Esophagus muscularis mucosa (tissue), 4 donors: Measurements from ENCODE around the gene SDK1. TPM values are rescaled to one million over a fixed set of nuclear protein-coding genes. Genes with fewer than 3 reads are reported as not detected.

Source experiments
- DNase-seq: peaks from one replicate; pipeline ENCODE4 v3.0.0-alpha.2; 2017; ENCODE audit errors: extremely low spot score
- H3K27ac ChIP-seq, 4 donors: fragments of 200-600 bp; sonication (generic); replicated peaks in 1 of 4; 1 replicate in 3 of 4; 2 replicates in 1 of 4; pipeline ENCODE4 v1.5.1; 2016 to 2019; ENCODE audit warnings: mild to moderate bottlenecking in 1 of 4
- H3K27me3 ChIP-seq, 4 donors: fragments of 200-600 bp; sonication (generic); one replicate each; pipeline versions ENCODE4 v1.5.1 to v1.6.0; 2016 to 2019
- H3K36me3 ChIP-seq, 4 donors: fragments of 200-600 bp; sonication (generic); one replicate each; pipeline ENCODE4 v1.5.1; 2016 to 2019
- H3K4me1 ChIP-seq, 4 donors: fragments of 200-600 bp; sonication (generic); one replicate each; pipeline ENCODE4 v1.5.1; 2016 to 2019
- H3K4me3 ChIP-seq, 4 donors: fragments of 200-600 bp; sonication (generic); 1 replicate in 2 of 4; 2 replicates in 2 of 4; pipeline ENCODE4 v1.5.1; 2016 to 2019; ENCODE audit warnings: mild to moderate bottlenecking in 4 of 4, moderate library complexity in 1 of 4
- H3K9me3 ChIP-seq, 4 donors: fragments of 200-600 bp; sonication (generic); 1 replicate in 3 of 4; 2 replicates in 1 of 4; pipeline ENCODE4 v1.5.1; 2016 to 2019
- CTCF ChIP-seq, 3 experiments: fragments of 200-600 bp in 2 of 3; fragments of 450-650 bp in 1 of 3; sonication (generic) in 2 of 3; IDR thresholded peaks; one replicate each; pipeline ENCODE4 v1.5.1; 2017 to 2019; ENCODE audit warnings: antibody characterized with exemption in 3 of 3, mild to moderate bottlenecking in 2 of 3, moderate library complexity in 1 of 3
- EP300 ChIP-seq: sonication (generic); formaldehyde crosslinking; IDR thresholded peaks from one replicate; pipeline ENCODE4 v1.6.1; 2017; ENCODE audit warnings: antibody characterized with exemption
- POLR2A ChIP-seq: fragments of 450-650 bp; IDR thresholded peaks from one replicate; pipeline ENCODE4 v1.6.1; 2017; ENCODE audit warnings: antibody characterized with exemption, moderate library complexity, mild to moderate bottlenecking, low read depth
- POLR2AphosphoS5 ChIP-seq, 2 donors: sonication (generic); formaldehyde crosslinking; IDR thresholded peaks; one replicate each; pipeline ENCODE4 v1.6.1; 2017; ENCODE audit warnings: antibody characterized with exemption in 2 of 2
- WGBS: methylation state at CpG from one replicate; pipeline ENCODE4 v1.1.5; 2018; 5-methylcytosine and 5-hydroxymethylcytosine counted together
- intact Hi-C: fragments of 100-400 bp; cut with DNase I; formaldehyde crosslinking; loops from one replicate; pipeline ENCODE4 v1.15.1; 2023
- total RNA-seq, 4 donors: library from RNA; depleted of rRNA; stranded (reverse); fragments of >200 nt; gene quantifications; one replicate each; pipeline versions ENCODE4 v1.1.0 to v1.2.1, GENCODE V29; 2016

SDK1 gene
- total RNA-seq, 4 donors from 2014 or later = 7.8 to 18.6 (median 12.0) TPM

DNA sequence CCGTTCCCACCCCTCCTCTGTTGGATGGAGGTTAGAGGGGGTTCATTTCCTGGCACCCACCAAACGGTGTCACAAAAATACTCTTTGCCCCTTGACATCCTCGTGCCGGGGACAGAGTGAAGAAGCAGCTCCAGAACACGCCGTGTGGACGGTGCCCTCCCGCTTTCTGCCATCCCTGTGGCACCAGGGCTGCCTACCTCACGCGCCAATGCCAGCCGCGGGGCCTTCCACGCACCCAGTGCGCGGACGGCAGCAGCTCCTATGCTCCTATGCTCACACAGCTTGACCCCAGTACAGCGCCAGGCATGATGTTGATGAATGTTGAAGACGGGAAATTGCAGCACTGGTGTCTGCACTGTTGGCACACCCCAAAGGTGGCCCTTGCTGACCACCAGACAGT is 873.8 kb downstream of the SDK1 start:
- Histone ChIP-seq H3K36me3 (no peaks in the 10 kb centered on the region), H3K9me3 (no peaks in the 10 kb centered on the region), H3K27me3 (no peaks in the 10 kb centered on the region), H3K27ac (no peak overlapping the region), H3K4me3 (no peak overlapping the region), H3K4me1 (no peaks in the 10 kb centered on the region)
- WGBS = 98% methylated on average over 16 of the region's 18 CpGs
- intact Hi-C loops = no loop called here
- no peak for DNase-seq
- no peak for TF ChIP-seq EP300
- TF ChIP-seq CTCF (IDR thresholded peaks at IDR 0.05) = no peak
- no peak for TF ChIP-seq POLR2AphosphoS5 (IDR thresholded peaks at IDR 0.05)
- TF ChIP-seq POLR2A = no peak

GRCh38 chr7:4175346-4175973 is 874.4 kb downstream of the SDK1 start:
- Histone ChIP-seq H3K4me1 (no peaks in the 10 kb centered on the region), H3K36me3 (no peaks in the 10 kb centered on the region), H3K9me3 (no peaks in the 10 kb centered on the region), H3K27ac (no peak overlapping the region), H3K27me3 (no peaks in the 10 kb centered on the region), H3K4me3 (no peak overlapping the region)
- intact Hi-C loops = no loop called here
- WGBS = 89% methylated on average over 20 of the region's 34 CpGs
- DNase-seq = no peak
- no peak for TF ChIP-seq POLR2AphosphoS5 (IDR thresholded peaks at IDR 0.05)
- no peak for TF ChIP-seq POLR2A
- TF ChIP-seq EP300 = no peak

DNA sequence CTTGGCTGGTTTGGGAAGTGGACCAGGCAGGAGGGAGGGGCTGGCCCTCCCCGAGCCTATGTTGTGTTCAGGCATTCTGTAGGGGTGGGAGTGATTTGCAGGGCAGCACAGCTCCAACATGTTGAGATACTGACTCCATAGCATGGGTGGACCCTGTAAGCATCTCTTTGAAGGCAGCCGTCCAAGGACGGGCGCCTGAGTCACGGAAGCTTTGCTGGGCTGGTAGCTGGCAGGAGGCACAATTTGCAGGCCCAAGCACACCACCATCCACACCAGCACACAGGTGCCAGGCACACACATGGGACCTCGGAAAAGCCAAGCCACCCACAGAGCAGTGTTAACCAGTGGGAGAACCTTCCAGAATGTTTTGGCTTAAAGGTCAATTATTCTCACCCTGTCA is 875.9 kb downstream of the SDK1 start:
- Histone ChIP-seq H3K4me3 (no peak overlapping the region), H3K27me3 (no peaks in the 10 kb centered on the region), H3K36me3 (peaks cover 0 to 9% (median 0%) of the 10 kb centered on the region in 4 donors), H3K9me3 (no peaks in the 10 kb centered on the region), H3K4me1 (no peaks in the 10 kb centered on the region), H3K27ac (no peak overlapping the region)
- DNase-seq = no peak
- WGBS = 100% methylated on average over 3 of the region's 6 CpGs
- TF ChIP-seq CTCF (IDR thresholded peaks at IDR 0.05) (no peak), POLR2AphosphoS5 (IDR thresholded peaks at IDR 0.05) (no peak)
- intact Hi-C loops = no loop called here

GRCh38 chr7:4178416-4178815 is 877.4 kb downstream of the SDK1 start:
- intact Hi-C loops = no loop called here
- Histone ChIP-seq H3K27me3 (no peaks in the 10 kb centered on the region), H3K9me3 (no peaks in the 10 kb centered on the region), H3K36me3 (peaks cover 0 to 9% (median 0%) of the 10 kb centered on the region in 4 donors), H3K4me3 (no peak overlapping the region), H3K27ac (no peak overlapping the region), H3K4me1 (no peaks in the 10 kb centered on the region)
- no peak for TF ChIP-seq EP300
- TF ChIP-seq POLR2AphosphoS5 (IDR thresholded peaks at IDR 0.05) = no peak
- no peak for TF ChIP-seq CTCF (IDR thresholded peaks at IDR 0.05)
- TF ChIP-seq POLR2A = no peak
- 98% methylated on average over 15 of the region's 16 CpGs for WGBS
- DNase-seq = no peak

DNA sequence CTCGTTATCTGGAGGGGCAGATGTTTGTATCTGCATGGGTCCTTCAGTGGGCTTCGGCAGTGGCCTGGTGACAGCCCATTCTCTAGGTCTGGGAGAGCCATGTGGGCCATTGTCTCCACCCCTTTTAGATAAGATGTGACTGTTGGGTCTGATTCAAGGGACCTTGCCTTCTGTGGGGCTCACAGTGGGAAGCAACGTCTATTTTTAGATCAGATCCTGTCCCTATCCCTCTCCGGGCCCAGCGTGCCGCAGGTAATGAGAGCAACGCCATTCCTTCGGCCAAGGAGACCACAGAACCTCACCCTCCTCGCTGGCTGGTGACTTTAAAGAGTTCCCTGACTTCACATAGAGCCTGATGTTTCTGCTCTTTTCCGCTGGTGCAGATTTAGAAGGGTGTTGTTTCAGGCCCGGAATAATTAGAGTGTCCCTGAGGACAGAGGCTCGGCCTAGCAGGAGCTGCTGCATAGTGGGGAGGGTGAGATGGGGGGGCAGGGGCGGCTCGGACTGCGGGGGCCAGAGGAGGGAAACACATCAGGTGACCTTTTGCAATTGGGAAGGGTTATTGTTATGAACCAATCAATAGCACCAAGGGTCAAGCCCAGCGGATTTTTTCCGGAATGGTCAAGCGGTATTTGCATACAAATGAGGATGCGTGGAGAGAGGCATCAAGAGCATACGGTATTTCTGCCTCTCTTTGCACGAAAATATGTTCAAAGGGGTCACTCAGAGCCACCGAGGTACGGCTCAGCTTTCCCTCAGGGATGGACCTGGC is 878.0 kb downstream of the SDK1 start:
- H3K9me3 ChIP-seq = no peaks in the 10 kb centered on the region
- WGBS = 92% methylated on average over 23 of the region's 23 CpGs
- DNase-seq = no peak
- peaks cover 0 to 9% (median 0%) of the 10 kb centered on the region in 4 donors for H3K36me3 ChIP-seq
- H3K4me1 ChIP-seq = no peaks in the 10 kb centered on the region
- H3K27me3 ChIP-seq = no peaks in the 10 kb centered on the region
- intact Hi-C loops = no loop called here
- TF ChIP-seq EP300 = no peak
- TF ChIP-seq CTCF (IDR thresholded peaks at IDR 0.05) = no peak
- no peak for TF ChIP-seq POLR2AphosphoS5 (IDR thresholded peaks at IDR 0.05)
- TF ChIP-seq POLR2A = no peak
- H3K4me3 ChIP-seq = no peak overlapping the region
- H3K27ac ChIP-seq = no peak overlapping the region
